Measurements from ENCODE around the gene NRAP.

DNA sequence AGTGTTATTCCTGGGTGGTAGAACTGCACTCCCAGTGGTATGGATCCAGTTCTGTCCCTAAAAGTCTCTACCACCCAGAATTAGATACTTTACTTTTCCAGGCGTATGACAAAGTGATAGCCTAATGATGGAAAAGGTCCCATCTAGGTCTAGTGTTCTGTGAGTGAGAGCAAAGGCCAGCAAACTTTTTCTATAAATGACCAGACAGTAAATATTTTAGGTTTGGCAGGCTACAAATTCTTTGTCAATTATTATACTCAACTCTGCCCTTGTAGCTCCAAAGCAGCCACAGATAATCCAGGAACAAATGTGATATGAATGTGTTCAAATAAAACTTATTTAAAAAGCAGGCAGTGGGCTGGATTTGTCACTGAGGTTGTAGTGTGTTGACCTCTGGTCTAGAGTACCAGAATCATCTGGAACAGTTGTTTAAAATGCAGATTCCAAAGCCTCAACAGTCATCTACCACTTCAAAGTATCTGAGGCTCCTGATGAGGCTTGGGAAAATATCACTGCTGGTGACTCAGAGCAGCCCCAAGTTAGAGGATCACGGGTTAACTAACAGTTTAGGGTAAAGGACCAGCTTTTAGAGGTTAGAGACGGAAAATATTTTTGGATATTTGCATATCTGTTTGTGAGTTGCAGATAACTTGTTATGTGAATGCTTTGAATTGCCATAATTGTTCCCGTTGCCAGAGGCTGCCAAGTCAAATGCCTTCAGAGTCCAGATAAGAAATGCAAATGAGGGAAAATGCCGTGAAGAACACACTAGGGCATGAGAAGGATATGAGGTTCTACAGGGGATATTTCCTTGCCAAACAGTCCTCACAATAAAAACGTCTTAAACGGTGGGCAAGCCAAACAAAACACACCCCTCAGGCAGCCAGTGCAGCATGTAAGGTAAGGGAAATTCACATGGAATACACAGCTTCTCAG, 19.4 kb downstream of the NRAP start:
- TF ChIP-seq, protein P1, sequence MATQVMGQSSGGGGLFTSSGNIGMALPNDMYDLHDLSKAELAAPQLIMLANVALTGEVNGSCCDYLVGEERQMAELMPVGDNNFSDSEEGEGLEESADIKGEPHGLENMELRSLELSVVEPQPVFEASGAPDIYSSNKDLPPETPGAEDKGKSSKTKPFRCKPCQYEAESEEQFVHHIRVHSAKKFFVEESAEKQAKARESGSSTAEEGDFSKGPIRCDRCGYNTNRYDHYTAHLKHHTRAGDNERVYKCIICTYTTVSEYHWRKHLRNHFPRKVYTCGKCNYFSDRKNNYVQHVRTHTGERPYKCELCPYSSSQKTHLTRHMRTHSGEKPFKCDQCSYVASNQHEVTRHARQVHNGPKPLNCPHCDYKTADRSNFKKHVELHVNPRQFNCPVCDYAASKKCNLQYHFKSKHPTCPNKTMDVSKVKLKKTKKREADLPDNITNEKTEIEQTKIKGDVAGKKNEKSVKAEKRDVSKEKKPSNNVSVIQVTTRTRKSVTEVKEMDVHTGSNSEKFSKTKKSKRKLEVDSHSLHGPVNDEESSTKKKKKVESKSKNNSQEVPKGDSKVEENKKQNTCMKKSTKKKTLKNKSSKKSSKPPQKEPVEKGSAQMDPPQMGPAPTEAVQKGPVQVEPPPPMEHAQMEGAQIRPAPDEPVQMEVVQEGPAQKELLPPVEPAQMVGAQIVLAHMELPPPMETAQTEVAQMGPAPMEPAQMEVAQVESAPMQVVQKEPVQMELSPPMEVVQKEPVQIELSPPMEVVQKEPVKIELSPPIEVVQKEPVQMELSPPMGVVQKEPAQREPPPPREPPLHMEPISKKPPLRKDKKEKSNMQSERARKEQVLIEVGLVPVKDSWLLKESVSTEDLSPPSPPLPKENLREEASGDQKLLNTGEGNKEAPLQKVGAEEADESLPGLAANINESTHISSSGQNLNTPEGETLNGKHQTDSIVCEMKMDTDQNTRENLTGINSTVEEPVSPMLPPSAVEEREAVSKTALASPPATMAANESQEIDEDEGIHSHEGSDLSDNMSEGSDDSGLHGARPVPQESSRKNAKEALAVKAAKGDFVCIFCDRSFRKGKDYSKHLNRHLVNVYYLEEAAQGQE (IDR thresholded peaks at IDR 0.05; ENCODE audit: insufficient read depth in 1 of 2, low read depth in 2 of 2, low read length in 1 of 2): no peak
- TF ChIP-seq, protein P2, sequence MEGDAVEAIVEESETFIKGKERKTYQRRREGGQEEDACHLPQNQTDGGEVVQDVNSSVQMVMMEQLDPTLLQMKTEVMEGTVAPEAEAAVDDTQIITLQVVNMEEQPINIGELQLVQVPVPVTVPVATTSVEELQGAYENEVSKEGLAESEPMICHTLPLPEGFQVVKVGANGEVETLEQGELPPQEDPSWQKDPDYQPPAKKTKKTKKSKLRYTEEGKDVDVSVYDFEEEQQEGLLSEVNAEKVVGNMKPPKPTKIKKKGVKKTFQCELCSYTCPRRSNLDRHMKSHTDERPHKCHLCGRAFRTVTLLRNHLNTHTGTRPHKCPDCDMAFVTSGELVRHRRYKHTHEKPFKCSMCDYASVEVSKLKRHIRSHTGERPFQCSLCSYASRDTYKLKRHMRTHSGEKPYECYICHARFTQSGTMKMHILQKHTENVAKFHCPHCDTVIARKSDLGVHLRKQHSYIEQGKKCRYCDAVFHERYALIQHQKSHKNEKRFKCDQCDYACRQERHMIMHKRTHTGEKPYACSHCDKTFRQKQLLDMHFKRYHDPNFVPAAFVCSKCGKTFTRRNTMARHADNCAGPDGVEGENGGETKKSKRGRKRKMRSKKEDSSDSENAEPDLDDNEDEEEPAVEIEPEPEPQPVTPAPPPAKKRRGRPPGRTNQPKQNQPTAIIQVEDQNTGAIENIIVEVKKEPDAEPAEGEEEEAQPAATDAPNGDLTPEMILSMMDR (IDR thresholded peaks at IDR 0.05): no peak
- no peak for TF ChIP-seq TCF7L2 (IDR thresholded peaks at IDR 0.05; ENCODE audit: low read depth, low read length)
- no peak for TF ChIP-seq POLR2AphosphoS5 (IDR thresholded peaks at IDR 0.05; ENCODE audit: low read depth, low read length)

Data from Panc1 (cell line).